ENCODE results near the gene CDCA4.
A peak's percentile ranks its signal among the peaks of the same experiment; 100 is the strongest.
"Not testable (repeated sequence)": the region's sequence is repeated elsewhere in the genome, so short reads cannot be mapped to it uniquely, and the experiment has no call there.

CDCA4 gene

GRCh38 chr14:105020815-105021655, at the start of gene CDCA4:
CDCA4 (minus strand) TSS chr14:105021083; CDS start chr14:105011929, 9,154 bp downstream.
- peak; percentile 93 for DNase-seq (ENCODE audit: low read depth)

- DNase-seq (ENCODE audit: low read depth), result no peak
These were observed 49.2 kb upstream of the CDCA4 start for GRCh38 chr14:105069871-105070759.

- no peak for DNase-seq (ENCODE audit: low read depth)
These were observed 48.6 kb upstream of the CDCA4 start for GRCh38 chr14:105069522-105069870.

GRCh38 chr14:105068818-105069217, 47.9 kb upstream of the CDCA4 start:
- DNase-seq (ENCODE audit: low read depth), result no peak

- no peak for DNase-seq (ENCODE audit: low read depth)
These were observed 47.1 kb upstream of the CDCA4 start for GRCh38 chr14:105067969-105068301.

- DNase-seq (ENCODE audit: low read depth), result no peak
These were observed 46.5 kb upstream of the CDCA4 start for GRCh38 chr14:105067140-105067968.

GRCh38 chr14:105066240-105067071, 45.6 kb upstream of the CDCA4 start:
- no peak for DNase-seq (ENCODE audit: low read depth)

GRCh38 chr14:105065280-105066228, 44.7 kb upstream of the CDCA4 start, which contains the start of gene GPR132:
GPR132 (minus strand) TSS chr14:105065430; CDS start chr14:105055420, 10,010 bp downstream.
- no peak for DNase-seq (ENCODE audit: low read depth)

- no peak for DNase-seq (ENCODE audit: low read depth)
These were observed 43.8 kb upstream of the CDCA4 start for GRCh38 chr14:105064721-105065143.

- DNase-seq (ENCODE audit: low read depth), result no peak
These were observed 43.1 kb upstream of the CDCA4 start for GRCh38 chr14:105064001-105064400.

- not testable (repeated sequence) for DNase-seq (ENCODE audit: low read depth)
These were observed 42.6 kb upstream of the CDCA4 start for GRCh38 chr14:105063506-105063905.

GRCh38 chr14:105063056-105063455, 42.2 kb upstream of the CDCA4 start:
- DNase-seq (ENCODE audit: low read depth), result no peak

GRCh38 chr14:105062048-105062433, 41.2 kb upstream of the CDCA4 start:
- DNase-seq (ENCODE audit: low read depth), result no peak

- no peak for DNase-seq (ENCODE audit: low read depth)
These were observed 40.7 kb upstream of the CDCA4 start for GRCh38 chr14:105061428-105062047.

- no peak for DNase-seq (ENCODE audit: low read depth)
These were observed 40.0 kb upstream of the CDCA4 start for GRCh38 chr14:105060751-105061427.

GRCh38 chr14:105059925-105060565, 39.2 kb upstream of the CDCA4 start:
- no peak for DNase-seq (ENCODE audit: low read depth)

GRCh38 chr14:105059035-105059924, 38.4 kb upstream of the CDCA4 start:
- DNase-seq (ENCODE audit: low read depth), result no peak

Measured in GM04504 (cell line).